Progenitor cell of endocrine pancreas (in vitro differentiated cells): Measurements from ENCODE around the gene USH1C. TPM values are rescaled to one million over a fixed set of nuclear protein-coding genes. Genes with fewer than 3 reads are reported as not detected.

ENCODE experiments used
- DNase-seq: peaks from one replicate; pipeline ENCODE4 v3.0.0; 2021; ENCODE audit warnings: low spot score; ENCODE audit not compliant: unreplicated experiment
- H3K27ac Mint-ChIP-seq: 2 replicates; pipeline ENCODE4 v1.8.0; 2021; ENCODE audit warnings: mild to moderate bottlenecking, moderate library complexity, mixed read lengths
- H3K27me3 Mint-ChIP-seq: 2 replicates; pipeline ENCODE4 v1.8.0; 2021; ENCODE audit warnings: mixed read lengths
- H3K36me3 Mint-ChIP-seq: 2 replicates; pipeline ENCODE4 v1.8.0; 2022; ENCODE audit warnings: mixed read lengths; ENCODE audit not compliant: insufficient read depth
- H3K4me1 Mint-ChIP-seq: 2 replicates; pipeline ENCODE4 v1.8.0; 2021; ENCODE audit warnings: low read depth, mixed read lengths
- H3K4me3 Mint-ChIP-seq: 2 replicates; pipeline ENCODE4 v1.8.0; 2021; ENCODE audit warnings: low read depth, mild to moderate bottlenecking, moderate library complexity, mixed read lengths
- H3K9me3 Mint-ChIP-seq: 2 replicates; pipeline ENCODE4 v1.8.0; 2021; ENCODE audit warnings: low read depth, mixed read lengths
- total RNA-seq: library from RNA; stranded (reverse); gene quantifications from 2 replicates; pipeline ENCODE4 v1.2.1, GENCODE V29; 2021
- TF ChIP-seq, protein P1 (sequence below): fragments of 200-600 bp; sonication (generic); IDR thresholded peaks from one replicate; pipeline ENCODE4 v1.5.0; 2021; ENCODE audit warnings: antibody characterized with exemption, mild to moderate bottlenecking; ENCODE audit not compliant: unreplicated experiment

Gene USH1C
- total RNA-seq, 1 donor from 2014 or later: 15.8 TPM

DNA sequence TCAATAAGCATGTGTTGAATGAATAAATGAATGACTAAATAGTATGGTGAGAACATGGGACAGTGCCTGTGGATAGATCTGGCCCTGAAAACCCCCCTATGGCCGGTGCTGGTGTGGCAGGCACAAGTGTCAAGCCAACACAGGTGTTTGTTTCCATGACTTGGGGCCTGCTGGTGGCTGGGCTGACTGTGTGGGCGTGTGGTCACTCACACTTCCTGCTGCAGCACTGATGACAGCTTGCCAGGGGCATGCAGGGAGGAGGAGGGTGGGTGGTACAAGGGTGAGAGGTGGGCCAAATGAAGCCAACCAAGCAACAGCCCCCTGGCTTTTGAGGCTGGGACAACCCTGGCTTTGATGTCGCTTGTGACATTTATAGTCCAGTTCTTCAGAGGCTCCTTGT lies 37.3 kb downstream of the USH1C start:
- no peaks in the 10 kb centered on the region for H3K9me3 Mint-ChIP-seq
- TF ChIP-seq, protein P1, sequence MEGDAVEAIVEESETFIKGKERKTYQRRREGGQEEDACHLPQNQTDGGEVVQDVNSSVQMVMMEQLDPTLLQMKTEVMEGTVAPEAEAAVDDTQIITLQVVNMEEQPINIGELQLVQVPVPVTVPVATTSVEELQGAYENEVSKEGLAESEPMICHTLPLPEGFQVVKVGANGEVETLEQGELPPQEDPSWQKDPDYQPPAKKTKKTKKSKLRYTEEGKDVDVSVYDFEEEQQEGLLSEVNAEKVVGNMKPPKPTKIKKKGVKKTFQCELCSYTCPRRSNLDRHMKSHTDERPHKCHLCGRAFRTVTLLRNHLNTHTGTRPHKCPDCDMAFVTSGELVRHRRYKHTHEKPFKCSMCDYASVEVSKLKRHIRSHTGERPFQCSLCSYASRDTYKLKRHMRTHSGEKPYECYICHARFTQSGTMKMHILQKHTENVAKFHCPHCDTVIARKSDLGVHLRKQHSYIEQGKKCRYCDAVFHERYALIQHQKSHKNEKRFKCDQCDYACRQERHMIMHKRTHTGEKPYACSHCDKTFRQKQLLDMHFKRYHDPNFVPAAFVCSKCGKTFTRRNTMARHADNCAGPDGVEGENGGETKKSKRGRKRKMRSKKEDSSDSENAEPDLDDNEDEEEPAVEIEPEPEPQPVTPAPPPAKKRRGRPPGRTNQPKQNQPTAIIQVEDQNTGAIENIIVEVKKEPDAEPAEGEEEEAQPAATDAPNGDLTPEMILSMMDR: no peak

DNA sequence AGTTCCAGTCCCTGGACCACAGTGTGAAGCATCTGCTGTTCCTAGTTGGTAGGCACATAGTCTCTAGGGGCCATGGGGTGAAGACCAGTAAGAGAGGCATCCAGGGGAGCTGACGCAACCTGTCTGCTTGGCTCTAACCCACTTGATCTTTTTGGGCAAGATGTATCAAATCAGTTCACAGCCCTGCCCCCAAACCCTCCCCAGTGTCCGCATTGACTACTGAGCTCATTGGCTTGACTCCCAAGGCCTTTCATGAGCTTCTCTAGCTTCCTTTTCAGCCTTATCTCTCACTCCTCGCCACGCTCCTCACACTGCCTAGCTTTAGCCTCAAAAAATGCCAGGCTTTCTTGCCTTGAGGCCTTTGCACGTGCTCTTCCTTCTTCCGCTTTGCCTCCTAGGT lies 37.9 kb downstream of the USH1C start:
- Mint-ChIP-seq H3K9me3 (no peaks in the 10 kb centered on the region), H3K4me3 (no peak overlapping the region), H3K27ac (no peak overlapping the region), H3K27me3 (peaks cover 28% of the 10 kb centered on the region), H3K36me3 (no peaks in the 10 kb centered on the region), H3K4me1 (no peaks in the 10 kb centered on the region)
- DNase-seq: no peak
- TF ChIP-seq, protein P1: no peak

More for the DNA sequence above, 37.3 kb downstream of the USH1C start:
- Mint-ChIP-seq H3K36me3 (no peaks in the 10 kb centered on the region), H3K4me3 (no peak overlapping the region), H3K4me1 (no peaks in the 10 kb centered on the region), H3K27me3 (peaks cover 30% of the 10 kb centered on the region), H3K27ac (no peak overlapping the region)
- no peak for DNase-seq

DNA sequence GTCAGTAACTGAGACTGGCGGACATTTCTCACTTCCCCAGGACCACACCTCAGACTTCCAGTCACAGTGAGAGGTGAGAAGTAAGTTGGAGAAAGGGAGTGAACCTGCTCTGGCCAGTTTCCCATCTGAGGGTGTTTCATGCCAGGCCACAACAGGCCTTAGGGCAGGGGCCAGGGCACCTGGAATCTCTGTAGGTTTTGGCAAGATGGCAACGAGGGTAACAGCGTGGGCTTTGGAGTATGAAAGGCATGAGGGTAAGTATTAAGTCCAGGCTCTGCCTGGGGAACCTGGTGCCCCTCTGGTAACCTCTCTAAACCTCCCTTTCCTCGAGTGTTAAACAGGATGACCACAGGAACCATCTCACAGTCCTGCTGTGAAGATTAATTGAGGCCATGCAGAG lies 39.1 kb downstream of the USH1C start:
- no peak for DNase-seq
- Mint-ChIP-seq H3K27ac (no peak overlapping the region), H3K4me1 (no peaks in the 10 kb centered on the region), H3K9me3 (no peaks in the 10 kb centered on the region), H3K27me3 (peaks cover 26% of the 10 kb centered on the region), H3K36me3 (no peaks in the 10 kb centered on the region), H3K4me3 (no peak overlapping the region)
- TF ChIP-seq, protein P1: no peak

DNA sequence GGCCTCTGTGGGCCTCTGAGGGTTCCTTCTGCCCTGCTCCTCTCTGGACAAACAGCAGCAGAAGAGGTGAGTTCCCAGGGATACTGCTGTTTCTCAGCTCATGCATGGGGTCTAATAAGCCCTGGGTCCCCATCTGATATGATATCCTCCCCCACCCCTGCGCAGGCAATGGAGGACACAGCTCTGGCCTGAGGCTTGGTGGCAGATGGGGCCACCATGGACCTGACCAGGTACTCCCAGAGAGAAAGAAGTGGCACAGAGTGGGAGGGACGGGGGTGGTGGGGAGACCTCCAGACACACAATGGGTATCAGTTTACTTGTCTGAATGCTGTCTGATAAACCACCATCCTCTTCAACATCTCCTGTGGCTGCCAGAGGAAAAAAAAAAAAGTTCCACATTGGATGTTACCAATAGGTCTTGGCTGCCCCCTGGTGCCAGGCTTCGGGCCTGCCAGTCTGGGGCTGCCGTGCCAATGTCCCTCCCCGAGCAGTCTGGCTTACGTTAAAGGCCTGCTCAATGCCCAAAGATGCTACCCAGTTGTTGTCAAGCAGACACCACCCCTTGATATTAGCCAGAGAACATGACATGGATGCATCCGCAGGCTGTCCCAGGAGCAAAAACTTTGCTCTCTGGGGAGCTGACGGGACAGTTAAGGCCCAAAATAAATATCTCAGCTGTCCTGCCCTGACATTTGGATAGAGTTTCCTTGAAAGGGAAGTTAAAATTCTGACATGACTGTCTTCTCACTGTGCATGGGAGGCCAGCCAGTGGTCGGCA lies 39.7 kb downstream of the USH1C start:
- H3K9me3 Mint-ChIP-seq: no peaks in the 10 kb centered on the region
- H3K36me3 Mint-ChIP-seq: no peaks in the 10 kb centered on the region
- TF ChIP-seq, protein P1: peak; percentile 92
- H3K27ac Mint-ChIP-seq: no peak overlapping the region
- no peak overlapping the region for H3K4me3 Mint-ChIP-seq
- peaks cover 26% of the 10 kb centered on the region for H3K27me3 Mint-ChIP-seq
- DNase-seq: peak; percentile 74
- H3K4me1 Mint-ChIP-seq: no peaks in the 10 kb centered on the region

DNA sequence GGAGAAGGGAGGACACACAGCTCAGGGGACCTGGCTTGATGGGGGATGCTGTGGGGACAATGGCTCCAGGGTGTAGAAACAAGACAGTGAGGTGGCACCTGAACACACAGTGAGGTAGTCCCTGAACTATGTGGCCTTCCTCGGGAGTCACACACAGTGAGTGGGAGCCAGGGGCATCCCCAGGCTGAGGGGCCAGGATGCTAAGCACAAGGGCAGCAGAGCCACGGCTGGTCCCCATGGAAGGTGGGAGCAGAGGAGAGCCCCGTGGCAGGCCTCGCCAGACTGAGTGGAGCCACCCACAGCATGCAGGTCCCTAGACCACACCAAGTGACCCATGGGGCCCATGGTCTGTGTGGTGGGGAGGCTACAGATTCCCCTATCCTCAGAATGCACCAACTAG lies 41.6 kb downstream of the USH1C start:
- H3K27ac Mint-ChIP-seq: no peak overlapping the region

More for the DNA sequence above, 41.6 kb downstream of the USH1C start:
- Mint-ChIP-seq H3K36me3 (no peaks in the 10 kb centered on the region), H3K4me3 (no peak overlapping the region), H3K9me3 (no peaks in the 10 kb centered on the region), H3K4me1 (no peaks in the 10 kb centered on the region), H3K27me3 (peaks cover 20% of the 10 kb centered on the region)
- TF ChIP-seq, protein P1: no peak
- DNase-seq: no peak
